Loucy (cell line): Measurements from ENCODE around the gene SLC35B2.

Experiments
- H2AFZ ChIP-seq: fragments of 200-600 bp; sonication (generic); 2 replicates; pipeline ENCODE4 v1.6.0; 2016; ENCODE audit warnings: antibody characterized with exemption, mild to moderate bottlenecking, low read length, moderate library complexity
- H3F3A ChIP-seq: fragments of 200-600 bp; 2 replicates; pipeline ENCODE4 v1.6.0; 2016; ENCODE audit warnings: antibody characterized with exemption, low read depth, mild to moderate bottlenecking
- H3K27me3 ChIP-seq: fragments of 200-600 bp; sonication (generic); 2 replicates; pipeline ENCODE4 v1.6.1; 2014; ENCODE audit warnings: low read length, mild to moderate bottlenecking; ENCODE audit not compliant: insufficient read depth, poor library complexity, severe bottlenecking
- H3K36me3 ChIP-seq: fragments of 200-600 bp; sonication (generic); 2 replicates; pipeline ENCODE4 v1.6.1; 2016; ENCODE audit warnings: low read length; ENCODE audit not compliant: insufficient read depth
- H3K4me1 ChIP-seq: fragments of 200-600 bp; sonication (generic); 2 replicates; pipeline ENCODE4 v1.5.1; 2014; ENCODE audit warnings: low read length, mild to moderate bottlenecking; ENCODE audit not compliant: insufficient read depth, poor library complexity, severe bottlenecking
- H3K4me2 ChIP-seq: fragments of 200-600 bp; sonication (generic); 2 replicates; pipeline ENCODE4 v1.6.0; 2014; ENCODE audit warnings: antibody characterized with exemption, low read length, low read depth, mild to moderate bottlenecking; ENCODE audit not compliant: poor library complexity, severe bottlenecking
- H3K4me3 ChIP-seq: fragments of 200-600 bp; sonication (generic); 2 replicates; pipeline ENCODE4 v1.5.1; 2014; ENCODE audit warnings: low read length, mild to moderate bottlenecking, mixed read lengths; ENCODE audit not compliant: poor library complexity, severe bottlenecking
- H3K79me2 ChIP-seq: fragments of 200-600 bp; sonication (generic); 2 replicates; pipeline ENCODE4 v1.6.1; 2014; ENCODE audit warnings: low read length; ENCODE audit not compliant: insufficient read depth
- H3K9ac ChIP-seq: fragments of 200-600 bp; sonication (generic); 2 replicates; pipeline ENCODE4 v1.6.0; 2014; ENCODE audit warnings: mild to moderate bottlenecking, low read depth, low read length, moderate library complexity; ENCODE audit not compliant: poor library complexity, severe bottlenecking
- H3K9me2 ChIP-seq: fragments of 200-600 bp; sonication (generic); replicated peaks from 2 replicates; pipeline ENCODE4 v1.6.1; 2016; ENCODE audit warnings: low read depth, low read length, mixed read lengths
- H3K9me3 ChIP-seq: fragments of 200-600 bp; sonication (generic); 2 replicates; pipeline ENCODE4 v1.6.1; 2014; ENCODE audit warnings: mild to moderate bottlenecking, antibody characterized with exemption, low read length, low read depth; ENCODE audit not compliant: insufficient read depth
- H4K20me1 ChIP-seq: fragments of 200-600 bp; sonication (generic); 2 replicates; pipeline ENCODE4 v1.6.0; 2014; ENCODE audit warnings: antibody characterized with exemption, low read length, mild to moderate bottlenecking; ENCODE audit not compliant: insufficient read depth, poor library complexity, severe bottlenecking
- EZH2phosphoT487 ChIP-seq: fragments of 200-600 bp; IDR thresholded peaks from 2 replicates; pipeline ENCODE4 v1.6.1; 2018; ENCODE audit warnings: antibody characterized with exemption, mild to moderate bottlenecking, moderate library complexity, borderline replicate concordance
- TF ChIP-seq, protein P1 (sequence below): fragments of 200-600 bp; sonication (generic); conservative IDR thresholded peaks from 2 replicates; pipeline ENCODE4 v1.5.1; 2014; ENCODE audit warnings: mild to moderate bottlenecking, antibody characterized with exemption, low read length

Gene SLC35B2

DNA sequence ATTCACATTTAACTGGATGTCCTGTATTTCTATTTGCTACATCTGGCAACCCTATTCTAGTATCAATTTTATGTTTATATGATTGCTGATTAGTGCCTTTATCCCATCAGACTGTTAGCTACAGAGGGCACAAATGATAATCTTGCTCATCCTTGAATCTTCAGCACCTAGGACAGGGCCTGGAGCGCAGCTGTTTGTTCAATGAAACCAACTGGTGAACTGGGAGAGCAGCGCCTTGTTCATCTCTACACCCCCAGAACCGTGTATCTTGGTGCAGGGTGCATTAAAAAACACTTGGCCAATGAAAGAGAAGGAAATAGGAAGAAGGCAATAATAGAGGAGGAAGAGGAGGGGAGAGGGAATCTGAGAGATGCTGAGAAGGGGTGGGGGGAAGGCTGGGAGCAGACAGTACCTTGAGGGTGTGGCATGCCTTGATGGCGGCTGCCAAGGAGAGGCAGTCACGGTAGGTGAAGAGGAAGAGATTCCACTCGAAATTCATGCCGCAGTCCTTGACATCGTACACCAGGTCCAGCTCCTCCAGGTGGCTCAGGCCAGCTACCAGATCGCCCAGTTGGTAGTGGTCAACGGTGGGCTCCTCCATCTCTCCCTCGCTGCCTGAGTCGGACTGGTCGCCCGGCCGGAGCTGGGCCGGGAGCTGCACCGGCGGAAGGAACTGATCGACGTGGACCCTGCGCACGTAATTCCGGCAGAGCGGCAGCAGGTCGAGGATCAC is 28.4 kb upstream of the SLC35B2 start:
- Histone ChIP-seq H3K4me3 (no peak overlapping the region), H3K27me3 (no peaks in the 10 kb centered on the region), H4K20me1 (no peaks in the 10 kb centered on the region), H3K9me2 (no peaks in the 10 kb centered on the region), H3K9ac (no peak overlapping the region), H3F3A (no peaks in the 10 kb centered on the region), H3K4me2 (no peak overlapping the region), H3K36me3 (no peaks in the 10 kb centered on the region), H2AFZ (no peak overlapping the region), H3K9me3 (no peaks in the 10 kb centered on the region), H3K4me1 (no peaks in the 10 kb centered on the region), H3K79me2 (no peaks in the 10 kb centered on the region)
- TF ChIP-seq, protein P1, sequence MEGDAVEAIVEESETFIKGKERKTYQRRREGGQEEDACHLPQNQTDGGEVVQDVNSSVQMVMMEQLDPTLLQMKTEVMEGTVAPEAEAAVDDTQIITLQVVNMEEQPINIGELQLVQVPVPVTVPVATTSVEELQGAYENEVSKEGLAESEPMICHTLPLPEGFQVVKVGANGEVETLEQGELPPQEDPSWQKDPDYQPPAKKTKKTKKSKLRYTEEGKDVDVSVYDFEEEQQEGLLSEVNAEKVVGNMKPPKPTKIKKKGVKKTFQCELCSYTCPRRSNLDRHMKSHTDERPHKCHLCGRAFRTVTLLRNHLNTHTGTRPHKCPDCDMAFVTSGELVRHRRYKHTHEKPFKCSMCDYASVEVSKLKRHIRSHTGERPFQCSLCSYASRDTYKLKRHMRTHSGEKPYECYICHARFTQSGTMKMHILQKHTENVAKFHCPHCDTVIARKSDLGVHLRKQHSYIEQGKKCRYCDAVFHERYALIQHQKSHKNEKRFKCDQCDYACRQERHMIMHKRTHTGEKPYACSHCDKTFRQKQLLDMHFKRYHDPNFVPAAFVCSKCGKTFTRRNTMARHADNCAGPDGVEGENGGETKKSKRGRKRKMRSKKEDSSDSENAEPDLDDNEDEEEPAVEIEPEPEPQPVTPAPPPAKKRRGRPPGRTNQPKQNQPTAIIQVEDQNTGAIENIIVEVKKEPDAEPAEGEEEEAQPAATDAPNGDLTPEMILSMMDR, result no peak
- no peak for TF ChIP-seq EZH2phosphoT487

GRCh38 chr6:44284867-44285266 is 27.5 kb upstream of the SLC35B2 start:
- Histone ChIP-seq H3K4me2 (no peak overlapping the region), H3K4me1 (no peaks in the 10 kb centered on the region), H3K4me3 (no peak overlapping the region), H2AFZ (no peak overlapping the region), H3F3A (no peaks in the 10 kb centered on the region), H3K79me2 (no peaks in the 10 kb centered on the region), H3K9me3 (no peaks in the 10 kb centered on the region), H3K27me3 (no peaks in the 10 kb centered on the region), H3K36me3 (no peaks in the 10 kb centered on the region), H3K9me2 (no peaks in the 10 kb centered on the region), H3K9ac (no peak overlapping the region), H4K20me1 (no peaks in the 10 kb centered on the region)
- no peak for TF ChIP-seq EZH2phosphoT487
- TF ChIP-seq, protein P1, result no peak

DNA sequence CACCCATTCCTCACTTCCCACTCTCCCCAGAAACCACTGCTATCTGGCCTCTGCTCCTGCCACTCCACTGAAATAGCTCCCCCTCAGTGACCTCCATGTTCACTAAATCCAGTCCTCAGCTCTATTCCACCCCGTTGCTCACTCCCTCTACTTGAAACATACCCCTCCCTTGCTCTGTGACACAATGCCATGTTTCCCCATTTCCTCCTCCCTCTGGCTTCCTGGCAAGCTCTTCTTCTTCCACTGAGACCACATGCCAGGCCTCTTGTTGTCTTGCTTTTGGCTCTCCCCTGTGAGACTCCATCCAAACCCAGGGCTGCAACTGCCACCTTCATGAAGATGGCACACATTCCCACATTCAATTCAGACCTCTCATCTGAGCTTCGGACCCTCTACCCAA is 26.8 kb upstream of the SLC35B2 start:
- no peak overlapping the region for H3K9ac ChIP-seq
- no peaks in the 10 kb centered on the region for H3K4me1 ChIP-seq
- TF ChIP-seq, protein P1, result no peak
- TF ChIP-seq EZH2phosphoT487, result no peak
- no peaks in the 10 kb centered on the region for H3F3A ChIP-seq
- H3K27me3 ChIP-seq, result no peaks in the 10 kb centered on the region
- no peaks in the 10 kb centered on the region for H3K9me3 ChIP-seq
- H3K79me2 ChIP-seq, result no peaks in the 10 kb centered on the region
- H3K36me3 ChIP-seq, result no peaks in the 10 kb centered on the region
- H3K9me2 ChIP-seq, result no peaks in the 10 kb centered on the region
- H4K20me1 ChIP-seq, result no peaks in the 10 kb centered on the region
- H3K4me3 ChIP-seq, result no peak overlapping the region
- no peak overlapping the region for H2AFZ ChIP-seq
- no peak overlapping the region for H3K4me2 ChIP-seq
